NCI-H226 (cell line): ENCODE measurements around the gene MSLN.

ENCODE experiments used
- DNase-seq: peaks from one replicate; pipeline ENCODE4 v3.0.0-alpha.2; 2015

The MSLN gene

GRCh38 chr16:723695-724094 lies 36.8 kb upstream of the MSLN start:
- DNase-seq, result no peak

DNA sequence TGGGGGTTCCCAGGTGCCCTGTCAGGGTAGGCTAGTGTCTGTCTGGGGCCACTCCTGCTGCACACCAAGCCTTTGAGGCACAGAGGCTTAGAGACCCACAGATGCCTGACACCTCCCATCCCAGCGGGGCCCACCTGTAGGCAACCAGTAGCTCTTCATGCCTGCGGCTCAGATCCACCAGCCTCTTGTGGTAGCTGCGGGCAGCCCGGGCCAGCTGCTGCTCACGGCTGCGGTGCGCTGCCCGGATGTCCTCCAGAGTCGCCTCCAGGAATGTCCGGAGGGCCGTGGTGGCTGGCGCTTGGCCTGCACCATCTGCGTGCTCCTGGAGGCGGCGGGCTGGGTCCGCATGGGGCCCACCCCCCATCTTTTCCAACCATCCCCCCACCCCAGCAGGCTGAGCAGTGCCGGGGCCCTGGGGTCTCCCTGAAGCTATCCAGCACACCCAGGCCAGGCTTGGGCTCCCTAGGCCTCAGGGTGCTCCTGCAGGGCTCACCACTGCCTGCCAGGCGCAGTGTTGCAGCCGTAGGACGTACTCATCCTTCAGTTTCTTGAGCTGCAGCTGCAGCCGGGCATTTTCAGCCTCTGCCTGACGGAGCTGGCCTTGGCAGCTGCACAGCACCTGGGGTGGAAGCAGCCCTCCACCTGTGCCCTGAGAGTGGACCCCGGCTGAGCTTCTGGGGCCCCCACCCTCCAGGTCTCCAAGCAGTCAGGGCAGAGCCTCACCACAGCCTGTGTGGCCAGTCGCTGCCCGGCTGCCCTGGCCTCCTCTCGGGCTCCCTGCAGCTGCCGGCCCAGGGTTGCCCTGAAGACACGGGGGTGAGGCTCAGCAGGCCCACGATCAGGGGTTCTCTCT lies 36.1 kb upstream of the MSLN start:
- DNase-seq, result no peak

DNA sequence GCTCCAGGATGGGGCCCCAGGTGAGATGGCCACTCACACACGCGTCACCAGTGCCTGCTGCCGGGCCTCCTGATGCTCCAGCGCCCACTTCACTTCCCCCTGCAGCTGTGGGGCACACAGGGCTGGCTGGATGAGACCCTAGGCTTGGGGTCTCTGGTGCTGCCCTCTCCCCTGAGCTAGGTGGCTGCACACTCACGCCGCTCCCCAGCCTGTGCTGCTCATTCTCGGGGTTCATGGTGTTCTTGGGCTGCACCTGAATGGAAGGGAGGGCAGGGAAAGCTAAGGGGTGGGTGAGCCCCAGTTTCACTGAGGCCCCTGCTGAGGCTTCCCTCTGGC lies 35.5 kb upstream of the MSLN start:
- DNase-seq, result no peak

- DNase-seq, result no peak
These were observed 34.9 kb upstream of the MSLN start for GRCh38 chr16:725463-726187.

DNA sequence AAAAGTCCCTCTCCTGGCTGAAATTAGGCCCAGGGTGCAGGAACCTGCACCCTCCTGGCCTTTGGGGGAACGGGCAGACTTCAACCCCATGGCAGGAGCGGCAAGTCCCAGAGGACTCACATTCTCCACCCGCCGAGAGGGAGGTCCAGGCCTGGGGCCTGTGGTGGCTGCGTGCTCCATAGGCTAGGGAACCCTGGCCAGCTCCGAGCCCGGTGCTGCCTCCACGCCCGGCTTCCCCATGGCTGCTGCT lies 34.4 kb upstream of the MSLN start:
- no peak for DNase-seq

GRCh38 chr16:726438-727290 lies 33.9 kb upstream of the MSLN start, which contains the start of the genes CCDC78 and HAGHL:
Gene CCDC78, minus strand, starts transcription at chr16:726443. Its CDS starts 76 bp downstream, at chr16:726367.
Gene HAGHL, plus strand, starts transcription at chr16:727106. Its CDS starts 404 bp downstream, at chr16:727510.
- peak; percentile 55 for DNase-seq

DNA sequence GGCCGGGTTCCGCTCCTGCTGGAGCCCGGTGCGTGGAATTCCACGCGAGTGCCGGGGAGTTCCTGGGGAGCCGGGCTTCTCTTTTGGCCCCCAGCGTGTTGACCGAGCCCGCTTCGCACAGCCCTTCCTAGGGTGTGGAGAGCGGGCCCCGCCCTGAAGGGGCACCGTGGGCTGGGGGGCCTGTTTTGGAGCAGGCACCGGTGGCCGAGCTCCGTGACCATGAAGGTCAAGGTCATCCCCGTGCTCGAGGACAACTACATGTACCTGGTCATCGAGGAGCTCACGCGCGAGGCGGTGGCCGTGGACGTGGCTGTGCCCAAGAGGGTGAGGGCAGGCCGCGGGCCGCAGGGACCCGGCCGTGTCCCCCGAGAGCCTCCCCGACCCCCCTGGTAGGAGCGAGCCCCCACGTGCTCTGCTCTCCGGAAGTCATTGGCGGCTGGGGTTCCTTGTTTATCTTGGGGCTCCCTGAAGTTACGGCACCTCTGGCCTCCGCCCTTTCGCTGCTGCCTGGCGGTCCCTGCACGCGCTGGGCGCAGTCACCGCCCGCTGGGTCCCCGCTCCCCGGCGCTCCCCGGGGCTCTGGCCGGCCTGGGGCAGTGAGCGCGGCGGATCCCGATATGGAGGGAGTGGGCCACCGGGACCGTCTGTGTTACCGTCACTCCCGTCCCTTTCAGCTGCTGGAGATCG lies 33.1 kb upstream of the MSLN start:
- no peak for DNase-seq

DNA sequence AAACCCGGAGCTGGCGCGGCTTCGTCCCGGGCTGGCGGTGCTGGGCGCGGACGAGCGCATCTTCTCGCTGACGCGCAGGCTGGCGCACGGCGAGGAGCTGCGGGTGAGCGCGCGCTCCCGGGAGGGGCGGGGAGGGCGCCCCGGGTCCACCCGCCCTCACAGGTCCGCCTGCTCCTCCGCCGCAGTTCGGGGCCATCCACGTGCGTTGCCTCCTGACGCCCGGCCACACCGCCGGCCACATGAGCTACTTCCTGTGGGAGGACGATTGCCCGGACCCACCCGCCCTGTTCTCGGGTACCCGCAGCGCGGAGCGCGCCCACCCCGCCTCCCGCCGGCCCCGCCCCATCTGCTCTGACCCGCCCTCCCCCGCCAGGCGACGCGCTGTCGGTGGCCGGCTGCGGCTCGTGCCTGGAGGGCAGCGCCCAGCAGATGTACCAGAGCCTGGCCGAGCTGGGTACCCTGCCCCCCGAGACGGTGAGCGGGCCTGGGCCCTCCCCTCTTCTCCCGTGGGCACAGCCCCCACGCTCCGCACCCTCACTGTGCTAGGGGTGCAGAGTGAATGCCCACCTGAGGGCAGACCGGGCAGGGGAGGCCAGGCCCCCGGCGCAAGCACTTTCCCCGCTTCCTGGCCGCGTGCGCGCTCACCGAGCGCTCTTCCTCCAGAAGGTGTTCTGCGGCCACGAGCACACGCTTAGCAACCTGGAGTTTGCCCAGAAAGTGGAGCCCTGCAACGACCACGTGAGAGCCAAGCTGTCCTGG lies 32.2 kb upstream of the MSLN start:
- DNase-seq, result peak; percentile 86

DNA sequence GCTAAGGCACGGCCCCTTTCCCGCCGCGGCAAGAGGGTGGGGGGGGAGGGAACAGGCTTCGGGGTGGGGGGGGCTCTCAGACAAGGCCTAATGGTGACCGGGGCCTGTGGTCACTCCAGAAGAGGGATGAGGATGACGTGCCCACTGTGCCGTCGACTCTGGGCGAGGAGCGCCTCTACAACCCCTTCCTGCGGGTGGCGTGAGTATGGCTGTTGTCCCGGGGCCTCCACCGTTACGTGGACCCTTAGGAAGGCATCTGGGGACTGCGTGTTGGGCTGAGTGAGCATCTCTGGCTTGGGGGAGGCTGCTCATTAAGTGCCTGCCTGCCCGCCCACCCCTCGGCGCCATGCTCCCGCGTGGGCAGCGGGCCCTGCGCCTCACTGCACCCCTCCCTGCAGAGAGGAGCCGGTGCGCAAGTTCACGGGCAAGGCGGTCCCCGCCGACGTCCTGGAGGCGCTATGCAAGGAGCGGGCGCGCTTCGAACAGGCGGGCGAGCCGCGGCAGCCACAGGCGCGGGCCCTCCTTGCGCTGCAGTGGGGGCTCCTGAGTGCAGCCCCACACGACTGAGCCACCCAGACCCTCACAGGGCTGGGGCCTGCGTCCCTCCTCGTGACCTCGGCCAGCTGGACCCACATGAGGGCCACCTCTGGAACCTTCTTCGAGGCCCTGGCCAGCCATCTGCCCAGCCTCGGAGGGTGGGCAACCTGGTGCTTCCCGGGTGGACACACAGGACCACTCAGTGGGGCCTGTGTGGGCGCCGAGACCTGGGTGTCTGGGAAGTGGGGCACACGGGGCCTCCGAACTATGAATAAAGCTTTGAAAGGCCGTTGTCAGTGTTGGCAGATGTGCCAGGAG lies 31.4 kb upstream of the MSLN start:
- DNase-seq, result no peak

DNA sequence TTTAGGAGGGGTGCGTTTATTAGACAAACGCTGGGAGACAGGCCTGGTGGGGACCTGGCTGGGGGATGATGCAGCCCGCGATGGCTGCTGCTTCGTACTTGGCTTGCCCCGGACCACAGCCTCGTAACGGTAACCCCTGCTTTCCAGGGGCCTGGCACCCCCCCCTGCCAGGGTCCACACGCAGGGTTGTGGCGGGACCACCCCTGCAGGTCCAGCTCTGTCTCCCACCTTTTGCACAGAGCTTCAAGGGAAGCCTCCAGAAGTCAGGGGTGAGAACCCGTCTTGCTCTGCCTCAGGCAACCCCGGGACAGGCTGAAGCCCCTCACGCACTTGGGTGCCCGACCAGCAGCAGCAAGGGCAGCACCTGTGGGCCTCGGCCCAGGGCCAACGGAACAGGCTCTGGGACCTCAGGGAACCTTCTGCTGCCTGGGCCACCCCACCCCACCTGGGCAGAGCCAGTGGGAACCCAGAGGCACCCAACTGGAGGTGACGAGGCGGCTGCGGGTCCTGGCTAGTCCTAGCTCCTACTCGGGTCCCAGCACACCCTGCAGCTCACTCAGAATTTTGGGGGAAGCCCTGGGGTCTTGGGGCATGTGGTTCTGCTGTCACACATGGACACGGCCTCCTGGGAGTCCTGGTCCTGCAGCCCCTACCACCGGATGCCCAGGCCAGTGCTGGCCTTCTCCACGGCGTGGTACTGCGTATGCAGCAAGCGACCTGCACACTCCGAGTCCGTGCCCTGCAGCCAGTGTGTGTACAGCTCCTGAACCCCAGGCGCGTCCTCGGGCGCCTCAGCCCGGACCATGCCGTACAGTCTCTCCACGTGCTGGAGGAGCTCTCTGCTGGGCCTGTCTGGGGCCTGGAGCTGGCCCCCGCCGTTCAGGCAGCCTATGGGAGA lies 30.5 kb upstream of the MSLN start:
- DNase-seq, result no peak

DNA sequence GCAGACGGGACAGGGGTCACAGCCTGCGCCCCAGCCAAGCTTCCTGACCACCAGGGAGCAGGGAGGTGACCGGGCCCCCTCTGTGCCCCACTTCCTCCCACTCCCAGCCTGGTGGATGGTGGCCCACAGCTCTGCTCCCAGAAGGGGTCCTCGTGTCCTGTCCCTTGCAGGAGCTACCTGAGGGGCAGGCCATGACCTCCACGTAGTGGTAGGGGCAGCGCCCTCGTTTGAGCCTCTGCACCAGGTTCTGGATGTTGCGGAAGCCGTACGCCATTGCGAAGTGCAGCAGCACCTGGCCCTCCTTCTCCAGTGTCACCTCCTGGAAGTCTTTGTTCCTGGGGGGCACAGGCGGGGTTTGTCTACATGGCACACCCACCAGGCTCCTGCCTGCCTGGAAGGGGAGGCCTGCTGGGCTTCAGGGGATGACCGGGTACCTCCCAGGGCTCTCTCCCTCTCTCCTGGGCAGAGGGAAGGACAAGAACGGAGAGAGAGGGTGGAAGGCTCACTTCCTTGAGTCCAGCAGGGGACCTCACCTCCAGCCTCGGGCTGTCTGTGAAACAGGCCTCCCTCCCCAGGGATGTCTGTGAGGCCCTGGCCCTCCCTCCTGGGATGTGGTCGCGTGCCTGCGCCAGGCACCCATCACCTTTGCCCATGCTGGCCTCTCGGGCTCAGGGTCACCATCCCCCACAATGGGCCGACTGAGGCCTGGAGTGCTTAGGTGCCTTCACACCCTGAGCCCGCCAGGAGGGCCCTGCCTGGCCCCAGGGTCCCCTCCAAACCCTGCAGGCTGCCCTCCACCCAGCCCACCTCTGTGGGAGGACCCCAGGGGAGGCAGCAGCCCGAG lies 29.6 kb upstream of the MSLN start:
- DNase-seq, result no peak

DNA sequence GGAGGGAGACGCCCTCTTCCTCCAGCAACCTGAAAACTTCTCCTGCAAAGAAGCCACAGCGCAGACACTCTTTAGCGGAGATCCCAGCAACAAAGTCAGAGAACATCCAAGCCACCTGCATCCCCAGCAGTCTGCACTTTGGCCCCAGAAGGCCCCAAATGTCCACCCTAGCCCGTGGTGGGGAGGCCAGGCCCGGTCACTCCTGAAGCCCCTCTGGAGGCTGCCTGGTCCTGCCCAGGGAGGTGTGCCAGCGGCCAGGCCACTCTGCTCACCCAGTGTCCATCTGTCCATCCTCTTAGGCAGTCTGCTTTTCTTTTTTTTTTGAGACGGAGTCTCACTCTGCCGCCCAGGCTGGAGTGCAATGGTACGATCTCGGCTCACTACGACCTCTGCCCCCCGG lies 28.2 kb upstream of the MSLN start:
- DNase-seq, result no peak

DNA sequence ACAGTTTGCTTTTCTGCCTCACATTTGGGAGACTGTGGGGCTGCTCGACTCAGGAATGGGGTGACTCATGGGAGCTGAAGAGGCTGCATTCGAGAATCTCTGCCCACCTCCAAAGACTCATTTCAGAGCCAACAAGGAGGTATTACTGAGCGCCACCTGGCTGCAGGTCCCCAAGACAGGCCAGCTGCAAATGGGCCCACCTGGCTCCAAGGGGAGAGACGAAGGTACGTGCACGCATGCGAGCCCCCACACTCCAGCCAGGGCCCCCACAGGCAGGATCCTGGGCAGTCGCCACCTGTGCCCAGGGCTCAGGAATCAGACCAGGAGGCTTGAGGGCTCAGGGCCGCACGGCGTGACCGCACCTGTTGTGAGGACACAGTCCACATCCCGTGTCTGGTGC lies 27.6 kb upstream of the MSLN start:
- DNase-seq, result peak; percentile 18

DNA sequence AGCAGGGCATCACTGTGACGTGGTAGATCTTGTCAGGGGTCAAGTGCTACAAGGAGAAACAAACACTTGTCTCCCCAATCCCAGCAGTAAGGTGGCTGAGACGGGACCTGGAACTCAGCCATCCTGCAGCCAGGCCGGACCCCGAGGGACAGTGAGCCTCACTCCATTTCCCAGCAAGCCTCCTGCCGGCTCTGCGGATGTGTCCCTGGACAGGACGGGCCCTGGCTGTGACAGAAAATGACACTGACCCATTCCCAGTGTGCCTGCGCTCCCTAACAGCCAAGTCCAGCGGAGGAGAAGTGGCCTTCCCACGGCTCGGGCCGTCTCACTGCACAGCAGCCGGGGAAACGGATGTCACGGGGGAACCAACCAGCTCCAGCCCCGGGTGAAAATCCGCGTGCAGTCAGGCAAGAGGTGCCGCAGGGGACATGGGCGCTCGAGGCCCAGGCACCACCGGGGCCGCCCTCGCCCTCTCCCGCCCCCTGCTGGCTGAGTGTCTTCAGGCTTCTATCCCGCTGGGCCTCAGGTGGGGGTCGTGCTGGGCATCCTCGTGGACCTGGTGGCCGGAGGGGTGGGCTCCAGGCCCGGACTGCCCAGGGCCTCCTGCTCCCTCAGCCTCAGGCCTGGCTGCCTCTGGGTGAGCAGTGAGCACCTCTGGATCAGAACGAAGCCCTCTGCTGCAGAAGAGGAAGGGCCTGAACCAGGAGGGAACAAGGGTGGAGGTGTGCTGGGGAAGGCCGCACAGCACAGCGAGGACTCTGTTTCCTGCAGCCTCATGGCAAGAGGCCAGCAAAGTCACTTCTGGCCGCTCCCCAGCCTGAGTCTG lies 26.9 kb upstream of the MSLN start:
- no peak for DNase-seq

DNA sequence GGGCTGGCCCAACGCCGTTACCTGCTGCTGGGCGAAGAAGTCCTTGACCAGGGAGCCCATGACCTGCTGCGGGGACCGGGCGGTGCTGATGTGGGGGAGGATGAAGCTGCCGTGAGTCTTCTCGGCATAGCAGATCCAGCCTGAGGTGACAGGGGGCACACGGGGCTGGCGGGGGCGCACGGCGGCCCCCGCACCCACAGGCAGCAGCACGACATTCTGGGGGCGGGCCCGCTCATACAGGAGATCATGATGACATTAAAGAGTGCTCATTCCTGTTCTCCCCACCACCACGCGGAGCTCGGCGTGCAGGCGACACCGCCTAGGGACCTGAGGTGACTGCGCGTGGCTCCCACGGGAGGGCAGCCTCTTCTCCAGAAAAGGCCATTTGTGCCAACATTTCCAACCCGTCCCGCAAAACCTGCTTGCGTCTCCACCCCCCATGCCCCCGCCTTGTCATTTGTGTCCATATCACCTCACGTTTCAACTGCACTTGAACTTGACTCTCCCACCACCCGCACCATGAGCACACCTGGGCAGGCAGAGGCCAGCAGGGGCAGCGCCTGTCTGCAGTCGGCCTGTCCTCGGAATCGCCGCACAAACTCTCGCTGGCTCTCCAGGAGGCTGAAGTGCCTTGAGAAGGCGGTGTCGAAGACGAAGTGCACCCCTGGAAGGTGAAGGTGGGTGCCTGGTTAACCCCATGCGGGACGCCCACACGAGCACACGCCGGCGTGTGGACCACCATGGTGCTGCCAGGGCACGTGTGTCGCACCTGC lies 26.1 kb upstream of the MSLN start:
- no peak for DNase-seq

- DNase-seq, result no peak
These were observed 25.3 kb upstream of the MSLN start for GRCh38 chr16:734981-735881.
